Mononuclear cell (primary cell): ENCODE data around the gene SLC23A2. TPM values are rescaled to one million over a fixed set of nuclear protein-coding genes. Genes with fewer than 3 reads are reported as not detected.
"Not testable (repeated sequence)": the region's sequence is repeated elsewhere in the genome, so short reads cannot be mapped to it uniquely, and the experiment has no call there.

ENCODE experiments used
- H3K27me3 ChIP-seq: 2 replicates; pipeline ENCODE4 v1.6.0; 2011; ENCODE audit warnings: low read length, control low read depth; ENCODE audit not compliant: insufficient read depth
- H3K4me1 ChIP-seq: 2 replicates; pipeline ENCODE4 v1.5.1; 2011; ENCODE audit warnings: mild to moderate bottlenecking, low read length, control low read depth; ENCODE audit not compliant: insufficient read depth
- H3K4me3 ChIP-seq: 2 replicates; pipeline ENCODE4 v1.5.1; 2011; ENCODE audit warnings: mild to moderate bottlenecking, low read length, moderate library complexity
- H3K9me3 ChIP-seq: 2 replicates; pipeline ENCODE4 v1.5.1; 2011; ENCODE audit warnings: low read depth, mild to moderate bottlenecking, control low read depth, low read length
- total RNA-seq: library from RNA; depleted of rRNA; stranded (reverse); fragments of >200 nt; gene quantifications from one replicate; pipeline ENCODE4 v1.2.3, GENCODE V29; 2012

SLC23A2 gene
- total RNA-seq, 1 donor: 20.9 TPM

GRCh38 chr20:4878099-4878498, 123.2 kb downstream of the SLC23A2 start:
- H3K9me3 ChIP-seq, H3K4me1 ChIP-seq, H3K4me3 ChIP-seq, H3K27me3 ChIP-seq: not testable (repeated sequence)

GRCh38 chr20:4876731-4877130, 124.6 kb downstream of the SLC23A2 start:
- H3K4me3 ChIP-seq: no peak overlapping the region
- no peaks in the 10 kb centered on the region for H3K27me3 ChIP-seq
- H3K4me1 ChIP-seq: no peaks in the 10 kb centered on the region
- no peaks in the 10 kb centered on the region for H3K9me3 ChIP-seq

GRCh38 chr20:4876301-4876700, 125.0 kb downstream of the SLC23A2 start:
- Histone ChIP-seq H3K4me1 (no peaks in the 10 kb centered on the region), H3K27me3 (no peaks in the 10 kb centered on the region), H3K9me3 (no peaks in the 10 kb centered on the region), H3K4me3 (no peak overlapping the region)

GRCh38 chr20:4875578-4876067, 125.7 kb downstream of the SLC23A2 start:
- no peaks in the 10 kb centered on the region for H3K27me3 ChIP-seq
- H3K4me3 ChIP-seq: no peak overlapping the region
- H3K4me1 ChIP-seq: no peaks in the 10 kb centered on the region
- no peaks in the 10 kb centered on the region for H3K9me3 ChIP-seq

GRCh38 chr20:4873396-4873795, 127.9 kb downstream of the SLC23A2 start:
- Histone ChIP-seq H3K9me3 (no peaks in the 10 kb centered on the region), H3K4me3 (no peak overlapping the region)

GRCh38 chr20:4871486-4871885, 129.8 kb downstream of the SLC23A2 start:
- no peaks in the 10 kb centered on the region for H3K4me1 ChIP-seq
- H3K4me3 ChIP-seq: no peak overlapping the region
- no peaks in the 10 kb centered on the region for H3K9me3 ChIP-seq
- H3K27me3 ChIP-seq: no peaks in the 10 kb centered on the region

More at GRCh38 chr20:4873396-4873795, 127.9 kb downstream of the SLC23A2 start:
- Histone ChIP-seq H3K4me1 (no peaks in the 10 kb centered on the region), H3K27me3 (no peaks in the 10 kb centered on the region)

GRCh38 chr20:4870906-4871305, 130.4 kb downstream of the SLC23A2 start:
- H3K27me3 ChIP-seq: no peaks in the 10 kb centered on the region
- H3K4me3 ChIP-seq: no peak overlapping the region
- no peaks in the 10 kb centered on the region for H3K9me3 ChIP-seq
- H3K4me1 ChIP-seq: no peaks in the 10 kb centered on the region

- H3K27me3 ChIP-seq: no peaks in the 10 kb centered on the region
- H3K4me1 ChIP-seq: no peaks in the 10 kb centered on the region
- H3K9me3 ChIP-seq: no peaks in the 10 kb centered on the region
- H3K4me3 ChIP-seq: no peak overlapping the region
Measured at GRCh38 chr20:4869290-4870193, 131.8 kb downstream of the SLC23A2 start.

- Histone ChIP-seq H3K4me3 (no peak overlapping the region), H3K27me3 (no peaks in the 10 kb centered on the region), H3K4me1 (no peaks in the 10 kb centered on the region), H3K9me3 (no peaks in the 10 kb centered on the region)
Measured at GRCh38 chr20:4867051-4867450, 134.3 kb downstream of the SLC23A2 start.

GRCh38 chr20:4866429-4866828, 134.9 kb downstream of the SLC23A2 start:
- H3K9me3 ChIP-seq: no peaks in the 10 kb centered on the region
- H3K4me3 ChIP-seq: no peak overlapping the region
- no peaks in the 10 kb centered on the region for H3K4me1 ChIP-seq
- no peaks in the 10 kb centered on the region for H3K27me3 ChIP-seq

GRCh38 chr20:4864311-4864752, 137.0 kb downstream of the SLC23A2 start:
- Histone ChIP-seq H3K27me3 (no peaks in the 10 kb centered on the region), H3K4me3 (no peak overlapping the region), H3K4me1 (no peaks in the 10 kb centered on the region), H3K9me3 (no peaks in the 10 kb centered on the region)

- Histone ChIP-seq H3K9me3 (no peaks in the 10 kb centered on the region), H3K4me1 (no peaks in the 10 kb centered on the region), H3K27me3 (no peaks in the 10 kb centered on the region), H3K4me3 (no peak overlapping the region)
Measured at GRCh38 chr20:4862661-4863060, 138.6 kb downstream of the SLC23A2 start.

GRCh38 chr20:4861961-4862360, 139.3 kb downstream of the SLC23A2 start:
- Histone ChIP-seq H3K4me1 (no peaks in the 10 kb centered on the region), H3K4me3 (no peak overlapping the region), H3K27me3 (no peaks in the 10 kb centered on the region), H3K9me3 (no peaks in the 10 kb centered on the region)

GRCh38 chr20:4858000-4858399, 143.3 kb downstream of the SLC23A2 start:
- Histone ChIP-seq H3K27me3 (no peaks in the 10 kb centered on the region), H3K9me3 (no peaks in the 10 kb centered on the region), H3K4me3 (no peak overlapping the region), H3K4me1 (peaks cover 7% of the 10 kb centered on the region)

- Histone ChIP-seq H3K4me3 (no peak overlapping the region), H3K27me3 (no peaks in the 10 kb centered on the region), H3K4me1 (peaks cover 10% of the 10 kb centered on the region), H3K9me3 (no peaks in the 10 kb centered on the region)
Measured at GRCh38 chr20:4856022-4856755, 145.1 kb downstream of the SLC23A2 start.
